Ascending aorta (tissue), 2 donors: ENCODE measurements around the gene RAB24. TPM values are rescaled to one million over a fixed set of nuclear protein-coding genes. Genes with fewer than 3 reads are reported as not detected.
A peak's percentile ranks its signal among the peaks of the same experiment; 100 is the strongest.

ENCODE experiments used
- DNase-seq, 2 donors: peaks; one replicate each; pipeline ENCODE4 v3.0.0-alpha.2; 2019; ENCODE audit warnings: low spot score in 2 of 2
- H3K27ac ChIP-seq, 2 donors: fragments of 200-600 bp; sonication (generic); one replicate each; pipeline ENCODE4 v1.5.1; 2016 to 2017; ENCODE audit warnings: mild to moderate bottlenecking in 1 of 2
- H3K27me3 ChIP-seq: fragments of 200-600 bp; sonication (generic); one replicate; pipeline ENCODE4 v1.5.1; 2017
- H3K36me3 ChIP-seq, 2 donors: fragments of 200-600 bp; sonication (generic); one replicate each; pipeline ENCODE4 v1.5.1; 2016
- H3K4me1 ChIP-seq, 2 donors: fragments of 200-600 bp; sonication (generic); one replicate each; pipeline ENCODE4 v1.5.1; 2016 to 2017; ENCODE audit warnings: mild to moderate bottlenecking in 1 of 2
- H3K4me3 ChIP-seq, 2 donors: fragments of 200-600 bp; sonication (generic); one replicate each; pipeline ENCODE4 v1.5.1; 2016 to 2017; ENCODE audit warnings: mild to moderate bottlenecking in 1 of 2
- H3K9me3 ChIP-seq, 2 donors: fragments of 200-600 bp; sonication (generic); one replicate each; pipeline ENCODE4 v1.5.1; 2016
- intact Hi-C: fragments of 100-400 bp; cut with DNase I; formaldehyde crosslinking; loops from one replicate; pipeline ENCODE4 v1.15.1; 2023
- total RNA-seq: library from RNA; depleted of rRNA; stranded (reverse); fragments of >200 nt; gene quantifications from one replicate; pipeline ENCODE4 v1.1.0, GENCODE V29; 2016
- TF ChIP-seq, protein P1 (sequence below), 3 experiments: fragments of 200-600 bp in 2 of 3; fragments of 450-650 bp in 1 of 3; sonication (generic) in 2 of 3; IDR thresholded peaks; one replicate each; pipeline ENCODE4 v1.5.1; 2016 to 2019; ENCODE audit warnings: antibody characterized with exemption in 3 of 3, mild to moderate bottlenecking in 1 of 3, moderate library complexity in 1 of 3

Gene RAB24
- total RNA-seq, 1 donor from 2014 or later: 68.8 TPM

DNA sequence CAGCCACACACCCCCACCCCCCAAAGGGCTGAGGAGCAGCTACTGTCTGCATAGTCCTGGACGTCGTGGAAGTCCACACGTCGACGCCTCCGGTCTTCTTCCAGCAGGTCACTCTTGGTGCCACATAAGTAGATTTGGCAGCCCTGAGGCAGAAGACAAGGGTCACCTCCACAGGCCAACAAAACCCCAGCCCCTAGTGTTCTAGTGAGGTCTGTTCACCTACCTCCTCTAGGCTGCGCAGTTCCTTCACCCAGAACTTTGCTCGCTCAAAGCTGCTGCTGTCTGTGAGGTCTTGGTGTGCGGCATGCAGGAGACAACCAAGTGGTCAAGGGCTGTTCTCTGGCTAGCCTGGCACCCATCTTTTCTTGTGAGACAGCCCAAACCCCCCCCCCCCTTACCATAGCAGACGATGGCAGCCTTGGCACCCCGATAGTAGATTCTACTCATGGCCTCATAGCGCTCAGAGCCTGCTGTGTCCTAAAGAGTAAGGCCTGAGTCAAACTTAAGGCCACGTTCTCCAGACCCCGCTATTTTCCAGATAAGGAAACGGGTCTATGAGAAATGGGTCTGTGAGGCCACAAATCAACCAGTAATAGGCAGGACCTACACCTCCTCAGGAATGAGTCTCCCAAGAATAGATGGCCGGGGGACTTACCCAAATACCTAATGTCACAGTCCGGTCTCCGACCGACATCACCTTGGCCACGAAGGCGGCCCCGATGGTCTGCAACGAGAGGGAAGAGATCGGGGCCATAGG lies 987 bp downstream of the RAB24 start:
- intact Hi-C loops: loop anchor here (2.0 to 10.0 kb wide), 5 partner anchors 170 to 852 kb away; partner anchors contain the start of genes B4GALT7, NHP2, NSD1 and TSPAN17
- TF ChIP-seq, protein P1, sequence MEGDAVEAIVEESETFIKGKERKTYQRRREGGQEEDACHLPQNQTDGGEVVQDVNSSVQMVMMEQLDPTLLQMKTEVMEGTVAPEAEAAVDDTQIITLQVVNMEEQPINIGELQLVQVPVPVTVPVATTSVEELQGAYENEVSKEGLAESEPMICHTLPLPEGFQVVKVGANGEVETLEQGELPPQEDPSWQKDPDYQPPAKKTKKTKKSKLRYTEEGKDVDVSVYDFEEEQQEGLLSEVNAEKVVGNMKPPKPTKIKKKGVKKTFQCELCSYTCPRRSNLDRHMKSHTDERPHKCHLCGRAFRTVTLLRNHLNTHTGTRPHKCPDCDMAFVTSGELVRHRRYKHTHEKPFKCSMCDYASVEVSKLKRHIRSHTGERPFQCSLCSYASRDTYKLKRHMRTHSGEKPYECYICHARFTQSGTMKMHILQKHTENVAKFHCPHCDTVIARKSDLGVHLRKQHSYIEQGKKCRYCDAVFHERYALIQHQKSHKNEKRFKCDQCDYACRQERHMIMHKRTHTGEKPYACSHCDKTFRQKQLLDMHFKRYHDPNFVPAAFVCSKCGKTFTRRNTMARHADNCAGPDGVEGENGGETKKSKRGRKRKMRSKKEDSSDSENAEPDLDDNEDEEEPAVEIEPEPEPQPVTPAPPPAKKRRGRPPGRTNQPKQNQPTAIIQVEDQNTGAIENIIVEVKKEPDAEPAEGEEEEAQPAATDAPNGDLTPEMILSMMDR (IDR thresholded peaks at IDR 0.05): no peak
- Histone ChIP-seq H3K9me3 (no peaks in the 10 kb centered on the region), H3K27ac (peak overlapping the region; percentile 80 to 88), H3K4me1 (peaks cover 3 to 31% of the 10 kb centered on the region in 2 donors), H3K36me3 (peaks cover 2 to 23% of the 10 kb centered on the region in 2 donors), H3K27me3 (no peaks in the 10 kb centered on the region), H3K4me3 (peak overlapping the region; percentile 72 to 90)
- DNase-seq: no peak

DNA sequence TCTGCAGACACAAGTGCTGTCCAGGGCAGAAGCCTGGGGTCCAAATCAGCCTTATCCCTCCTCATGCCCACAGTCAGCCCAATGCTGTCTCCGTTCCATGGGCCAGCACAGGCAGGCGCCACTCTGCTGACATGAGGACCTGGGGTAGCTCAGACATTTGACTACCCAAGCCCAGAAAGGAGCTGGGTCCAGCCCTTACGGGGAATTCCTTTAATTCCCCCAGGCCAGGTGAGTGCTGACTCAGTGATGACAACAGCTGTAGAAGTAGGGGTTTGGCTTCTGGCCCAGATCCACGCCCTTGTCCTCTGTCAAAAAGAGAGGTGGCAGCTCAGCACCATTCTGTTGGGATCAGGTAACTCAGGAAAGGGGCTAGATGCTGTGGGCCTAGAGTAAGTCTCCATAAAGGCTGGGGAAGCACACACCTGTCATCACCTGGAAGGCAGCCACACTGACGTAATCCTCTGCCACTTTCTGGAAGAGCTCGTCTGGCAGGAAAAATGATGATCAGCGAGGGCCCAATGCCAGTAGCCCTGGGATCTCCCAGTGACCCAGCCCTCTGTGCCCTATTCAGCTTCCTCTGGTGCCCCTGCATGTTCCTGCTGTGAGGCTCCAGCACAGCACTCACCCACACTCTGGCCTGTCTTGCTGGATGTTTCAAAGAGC lies 1.9 kb downstream of the RAB24 start:
- Histone ChIP-seq H3K4me3 (peak overlapping the region in 1 of 2 donors; percentile 90), H3K27ac (no peak overlapping the region), H3K36me3 (peaks cover 3 to 14% of the 10 kb centered on the region in 2 donors), H3K27me3 (no peaks in the 10 kb centered on the region), H3K9me3 (no peaks in the 10 kb centered on the region), H3K4me1 (peaks cover 3 to 31% of the 10 kb centered on the region in 2 donors)
- TF ChIP-seq, protein P1 (IDR thresholded peaks at IDR 0.05): no peak
- DNase-seq: no peak
- intact Hi-C loops: loop anchor here (2.0 to 10.0 kb wide), 5 partner anchors 169 to 853 kb away; partner anchors contain the start of genes B4GALT7, NHP2, NSD1 and TSPAN17

DNA sequence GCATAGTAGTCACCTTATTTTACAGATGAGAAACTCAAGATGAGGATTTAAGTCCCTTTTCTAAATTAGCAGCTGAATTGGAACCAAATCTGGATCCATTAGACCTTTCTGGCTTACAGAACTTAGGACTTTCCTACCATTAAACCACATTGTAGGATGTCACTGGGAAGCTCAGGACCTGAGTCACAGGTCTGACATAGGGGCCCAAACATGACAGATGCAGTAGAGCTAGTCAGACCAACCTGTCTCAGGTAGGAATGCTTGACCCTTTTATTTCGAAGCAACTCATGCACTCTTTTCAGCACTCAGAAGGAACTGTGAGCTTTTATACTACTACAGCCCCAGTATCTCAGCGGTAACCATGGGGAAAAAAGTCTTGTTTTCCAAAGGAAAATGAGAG lies 2.6 kb downstream of the RAB24 start:
- TF ChIP-seq, protein P1 (IDR thresholded peaks at IDR 0.05): no peak
- Histone ChIP-seq H3K4me1 (peaks cover 3 to 31% of the 10 kb centered on the region in 2 donors), H3K27ac (peak overlapping the region in 1 of 2 donors; percentile 53), H3K9me3 (no peaks in the 10 kb centered on the region), H3K27me3 (no peaks in the 10 kb centered on the region), H3K4me3 (no peak overlapping the region), H3K36me3 (peaks cover 7 to 14% of the 10 kb centered on the region in 2 donors)
- intact Hi-C loops: loop anchor here (5.0 to 10.0 kb wide), 4 partner anchors 169 to 854 kb away; partner anchors contain the start of genes B4GALT7, NHP2, NSD1 and TSPAN17
- no peak for DNase-seq

DNA sequence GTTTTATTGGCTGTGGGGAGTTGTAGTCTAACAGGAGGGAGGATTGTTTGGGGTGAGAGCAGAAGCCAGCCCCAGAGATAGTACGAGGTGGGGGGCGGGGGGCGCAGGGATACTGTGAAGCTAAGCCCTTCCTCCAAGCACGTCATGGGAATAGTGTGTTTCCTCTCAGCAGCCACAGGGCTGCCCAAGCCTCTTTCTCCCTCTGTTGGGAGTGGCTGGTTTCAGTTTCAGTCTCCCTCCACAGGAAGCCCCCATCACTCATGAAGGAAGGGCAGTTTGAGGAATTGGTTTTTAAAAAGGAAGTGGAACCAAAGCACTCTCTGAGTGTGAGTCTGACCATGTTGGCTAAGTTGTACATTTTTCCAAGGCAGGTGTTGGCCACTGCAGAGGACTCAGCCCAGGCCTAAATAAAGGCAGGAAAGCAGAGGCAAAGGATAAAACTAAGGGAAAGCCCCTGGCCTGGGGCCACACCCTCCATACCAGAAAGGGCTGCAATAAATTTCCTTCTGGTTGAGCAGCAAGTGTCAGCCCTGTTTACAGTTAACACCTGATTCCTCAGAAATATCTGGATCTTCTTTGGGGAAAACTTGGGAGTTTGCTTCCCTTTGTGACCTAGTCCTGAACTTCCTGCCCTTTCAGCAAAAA lies 3.2 kb downstream of the RAB24 start:
- peak overlapping the region; percentile 45 to 53 for H3K27ac ChIP-seq
- peaks cover 3 to 30% of the 10 kb centered on the region in 2 donors for H3K4me1 ChIP-seq
- no peaks in the 10 kb centered on the region for H3K27me3 ChIP-seq
- peaks cover 12 to 14% of the 10 kb centered on the region in 2 donors for H3K36me3 ChIP-seq
- DNase-seq: no peak
- no peak overlapping the region for H3K4me3 ChIP-seq
- TF ChIP-seq, protein P1 (IDR thresholded peaks at IDR 0.05): no peak
- intact Hi-C loops: loop anchor here (5.0 to 10.0 kb wide), 4 partner anchors 168 to 854 kb away; partner anchors contain the start of genes B4GALT7, NHP2, NSD1 and TSPAN17
- no peaks in the 10 kb centered on the region for H3K9me3 ChIP-seq

DNA sequence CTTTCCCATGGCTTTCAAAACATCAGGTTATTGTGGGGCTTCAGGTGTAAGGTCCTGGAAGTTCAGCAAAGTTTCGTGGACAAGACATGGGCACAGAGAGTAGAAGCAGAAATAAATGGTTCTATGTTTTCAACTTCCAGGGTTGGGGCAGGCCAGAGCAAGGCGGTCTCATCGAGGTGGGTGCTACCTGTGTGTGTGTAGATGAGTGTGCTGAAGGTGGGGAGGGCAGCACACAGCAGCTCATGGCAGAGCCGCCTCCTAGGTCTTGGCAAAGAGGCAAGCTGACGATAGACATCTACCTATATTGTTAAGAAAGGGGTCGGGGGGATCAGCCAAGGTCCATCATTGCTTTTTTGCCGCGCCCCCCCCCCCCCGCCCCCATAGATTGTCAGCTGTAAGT lies 3.8 kb downstream of the RAB24 start:
- Histone ChIP-seq H3K36me3 (peaks cover 18 to 19% of the 10 kb centered on the region in 2 donors), H3K4me1 (peaks cover under 1 to 23% of the 10 kb centered on the region in 2 donors), H3K27me3 (no peaks in the 10 kb centered on the region), H3K4me3 (no peak overlapping the region), H3K27ac (peak overlapping the region in 1 of 2 donors; percentile 53), H3K9me3 (no peaks in the 10 kb centered on the region)
- TF ChIP-seq, protein P1 (IDR thresholded peaks at IDR 0.05): no peak
- intact Hi-C loops: loop anchor here (5.0 to 10.0 kb wide), 4 partner anchors 167 to 855 kb away; partner anchors contain the start of genes B4GALT7, NHP2, NSD1 and TSPAN17
- DNase-seq: no peak
